ENCODE results near the gene TCERG1L. TPM values are rescaled to one million over a fixed set of nuclear protein-coding genes. Genes with fewer than 3 reads are reported as not detected.
"Not testable (repeated sequence)": the region's sequence is repeated elsewhere in the genome, so short reads cannot be mapped to it uniquely, and the experiment has no call there.

Gene TCERG1L
- 0.99 TPM for total RNA-seq

GRCh38 chr10:131311661-131312477 is at the start of gene TCERG1L:
Gene TCERG1L (minus strand): TSS chr10:131311721. CDS start chr10:131311635, 86 bp downstream.
- DNase-seq = no peak

GRCh38 chr10:131358741-131359442 is 47.4 kb upstream of the TCERG1L start:
- DNase-seq = no peak

GRCh38 chr10:131356442-131356841 is 44.9 kb upstream of the TCERG1L start:
- no peak for DNase-seq

- DNase-seq = no peak
These were observed 44.4 kb upstream of the TCERG1L start for GRCh38 chr10:131355881-131356280.

GRCh38 chr10:131355056-131355455 is 43.5 kb upstream of the TCERG1L start:
- DNase-seq = no peak

- no peak for DNase-seq
These were observed 42.9 kb upstream of the TCERG1L start for GRCh38 chr10:131354380-131354779.

GRCh38 chr10:131352765-131353290 is 41.3 kb upstream of the TCERG1L start:
- no peak for DNase-seq

- no peak for DNase-seq
These were observed 39.1 kb upstream of the TCERG1L start for GRCh38 chr10:131350660-131351059.

GRCh38 chr10:131350245-131350644 is 38.7 kb upstream of the TCERG1L start:
- DNase-seq = no peak

GRCh38 chr10:131346456-131346855 is 34.9 kb upstream of the TCERG1L start:
- DNase-seq = no peak

GRCh38 chr10:131345691-131346090 is 34.2 kb upstream of the TCERG1L start:
- no peak for DNase-seq

GRCh38 chr10:131344747-131345146 is 33.2 kb upstream of the TCERG1L start:
- DNase-seq = no peak

GRCh38 chr10:131337741-131338140 is 26.2 kb upstream of the TCERG1L start:
- DNase-seq = no peak

GRCh38 chr10:131332821-131333220 is 21.3 kb upstream of the TCERG1L start:
- no peak for DNase-seq

- DNase-seq = no peak
These were observed 12.4 kb upstream of the TCERG1L start for GRCh38 chr10:131323880-131324279.

- DNase-seq = no peak
These were observed 11.5 kb upstream of the TCERG1L start for GRCh38 chr10:131323025-131323424.

GRCh38 chr10:131322575-131322974 is 11.1 kb upstream of the TCERG1L start:
- DNase-seq = not testable (repeated sequence)

- no peak for DNase-seq
These were observed 9.5 kb upstream of the TCERG1L start for GRCh38 chr10:131320860-131321604.

- DNase-seq = no peak
These were observed 7.3 kb upstream of the TCERG1L start for GRCh38 chr10:131318814-131319213.

- no peak for DNase-seq
These were observed 6.8 kb upstream of the TCERG1L start for GRCh38 chr10:131318291-131318690.

- no peak for DNase-seq
These were observed 5.0 kb upstream of the TCERG1L start for GRCh38 chr10:131316321-131317075.

GRCh38 chr10:131315344-131315743 is 3.8 kb upstream of the TCERG1L start:
- DNase-seq = no peak

Measured in skin of body (tissue), 2 donors.